ENCODE measurements around the gene HPSE2.

DNA sequence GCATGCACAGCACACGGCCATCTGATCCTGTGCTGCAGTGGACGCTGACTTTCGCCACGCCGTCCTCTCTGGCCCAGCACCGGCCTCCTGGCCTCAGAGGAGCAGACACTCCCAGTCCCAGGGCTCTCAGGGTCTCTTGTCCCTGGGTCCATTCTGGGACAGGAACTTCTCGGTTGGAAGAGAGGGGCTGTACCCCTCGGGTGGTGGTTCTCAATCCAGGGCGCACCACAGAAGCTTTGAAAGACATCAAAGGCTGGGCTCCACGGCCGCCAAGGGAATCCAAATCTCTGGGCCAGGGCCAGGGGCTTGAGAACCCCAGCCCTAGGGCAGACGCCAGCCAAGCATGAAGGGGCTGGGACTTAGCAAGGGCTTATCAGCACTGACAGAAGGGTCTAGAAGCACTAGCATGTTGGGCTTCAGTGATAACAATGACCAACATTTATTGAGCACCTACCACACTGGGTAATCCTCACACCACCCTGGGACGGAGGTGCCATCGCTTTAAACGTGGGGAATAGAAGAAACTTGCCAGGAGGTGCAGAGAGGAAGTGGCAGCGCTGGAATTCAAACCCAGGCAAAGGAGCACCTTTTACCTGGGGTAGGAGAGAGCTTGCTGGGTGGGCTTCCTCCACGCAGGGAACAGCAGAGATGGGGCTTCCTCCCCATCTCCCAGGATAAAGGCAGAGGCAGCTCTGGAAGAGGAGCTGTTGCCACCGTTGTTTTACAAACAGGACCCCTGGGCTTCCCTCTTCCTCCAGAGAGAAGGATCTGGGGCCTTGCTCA is 818.9 kb downstream of the HPSE2 start:
- TF ChIP-seq EZH2phosphoT487 (IDR thresholded peaks at IDR 0.05; ENCODE audit: insufficient read depth, low read depth) (no peak), EZH2 (IDR thresholded peaks at IDR 0.05; ENCODE audit: insufficient read depth, poor library complexity, severe bottlenecking) (no peak)

Measured in GM23248 (cell line).